ENCODE measurements around the gene GSG1L.

GSG1L gene

GRCh38 chr16:27918755-27919154 is 144.8 kb downstream of the GSG1L start:
- Histone ChIP-seq H3K4me3 (no peak overlapping the region), H3K4me1 (no peaks in the 10 kb centered on the region), H3K36me3 (replicated peaks) (no peaks in the 10 kb centered on the region), H3K9me3 (no peaks in the 10 kb centered on the region), H3K27me3 (ENCODE audit: low read depth) (no peaks in the 10 kb centered on the region)
- no peak for DNase-seq (ENCODE audit: low spot score in 2 of 2)
- in situ Hi-C loops (cut with MboI; ENCODE audit: low sequenced_read_pairs), result no loop called here

- Histone ChIP-seq H3K36me3 (replicated peaks) (no peaks in the 10 kb centered on the region), H3K4me1 (no peaks in the 10 kb centered on the region), H3K9me3 (no peaks in the 10 kb centered on the region), H3K4me3 (no peak overlapping the region), H3K27me3 (ENCODE audit: low read depth) (no peaks in the 10 kb centered on the region)
- DNase-seq (ENCODE audit: low spot score in 2 of 2), result no peak
- in situ Hi-C loops (cut with MboI; ENCODE audit: low sequenced_read_pairs), result no loop called here
Observed at GRCh38 chr16:27917949-27918348, 145.6 kb downstream of the GSG1L start.

- no peaks in the 10 kb centered on the region for H3K27me3 ChIP-seq (ENCODE audit: low read depth)
- no peaks in the 10 kb centered on the region for H3K36me3 ChIP-seq (replicated peaks)
- in situ Hi-C loops (cut with MboI; ENCODE audit: low sequenced_read_pairs), result no loop called here
- no peak overlapping the region for H3K4me3 ChIP-seq
- H3K4me1 ChIP-seq, result no peaks in the 10 kb centered on the region
- DNase-seq (ENCODE audit: low spot score in 2 of 2), result no peak
- H3K9me3 ChIP-seq, result no peaks in the 10 kb centered on the region
Observed at GRCh38 chr16:27911486-27911885, 152.0 kb downstream of the GSG1L start.

- DNase-seq (ENCODE audit: low spot score in 2 of 2), result no peak
- Histone ChIP-seq H3K4me3 (no peak overlapping the region), H3K4me1 (no peaks in the 10 kb centered on the region), H3K27me3 (ENCODE audit: low read depth) (no peaks in the 10 kb centered on the region), H3K36me3 (replicated peaks) (no peaks in the 10 kb centered on the region), H3K9me3 (no peaks in the 10 kb centered on the region)
- in situ Hi-C loops (cut with MboI; ENCODE audit: low sequenced_read_pairs), result no loop called here
Observed at GRCh38 chr16:27907457-27907972, 156.0 kb downstream of the GSG1L start.

- no peaks in the 10 kb centered on the region for H3K36me3 ChIP-seq (replicated peaks)
- H3K9me3 ChIP-seq, result no peaks in the 10 kb centered on the region
- H3K27me3 ChIP-seq (ENCODE audit: low read depth), result no peaks in the 10 kb centered on the region
- DNase-seq (ENCODE audit: low spot score in 2 of 2), result no peak
- in situ Hi-C loops (cut with MboI; ENCODE audit: low sequenced_read_pairs), result no loop called here
- no peak overlapping the region for H3K4me3 ChIP-seq
- H3K4me1 ChIP-seq, result no peaks in the 10 kb centered on the region
Observed at GRCh38 chr16:27906883-27907282, 156.6 kb downstream of the GSG1L start.

- in situ Hi-C loops (cut with MboI; ENCODE audit: low sequenced_read_pairs), result no loop called here
- Histone ChIP-seq H3K9me3 (no peaks in the 10 kb centered on the region), H3K4me3 (no peak overlapping the region), H3K27me3 (ENCODE audit: low read depth) (no peaks in the 10 kb centered on the region), H3K4me1 (no peaks in the 10 kb centered on the region), H3K36me3 (replicated peaks) (no peaks in the 10 kb centered on the region)
- DNase-seq (ENCODE audit: low spot score in 2 of 2), result no peak
Observed at GRCh38 chr16:27903046-27903655, 160.4 kb downstream of the GSG1L start.

- Histone ChIP-seq H3K27me3 (ENCODE audit: low read depth) (no peaks in the 10 kb centered on the region), H3K4me3 (no peak overlapping the region), H3K36me3 (replicated peaks) (no peaks in the 10 kb centered on the region), H3K9me3 (no peaks in the 10 kb centered on the region), H3K4me1 (no peaks in the 10 kb centered on the region)
- DNase-seq (ENCODE audit: low spot score in 2 of 2), result no peak
- in situ Hi-C loops (cut with MboI; ENCODE audit: low sequenced_read_pairs), result no loop called here
Observed at GRCh38 chr16:27902551-27902950, 161.0 kb downstream of the GSG1L start.

- no peaks in the 10 kb centered on the region for H3K27me3 ChIP-seq (ENCODE audit: low read depth)
- DNase-seq (ENCODE audit: low spot score in 2 of 2), result no peak
- H3K36me3 ChIP-seq (replicated peaks), result no peaks in the 10 kb centered on the region
- in situ Hi-C loops (cut with MboI; ENCODE audit: low sequenced_read_pairs), result no loop called here
- H3K9me3 ChIP-seq, result no peaks in the 10 kb centered on the region
- no peak overlapping the region for H3K4me3 ChIP-seq
- H3K4me1 ChIP-seq, result no peaks in the 10 kb centered on the region
Observed at GRCh38 chr16:27901956-27902355, 161.6 kb downstream of the GSG1L start.

- H3K4me3 ChIP-seq, result no peak overlapping the region
- DNase-seq (ENCODE audit: low spot score in 2 of 2), result no peak
- no peaks in the 10 kb centered on the region for H3K9me3 ChIP-seq
- no peaks in the 10 kb centered on the region for H3K4me1 ChIP-seq
- in situ Hi-C loops (cut with MboI; ENCODE audit: low sequenced_read_pairs), result no loop called here
- H3K27me3 ChIP-seq (ENCODE audit: low read depth), result no peaks in the 10 kb centered on the region
- no peaks in the 10 kb centered on the region for H3K36me3 ChIP-seq (replicated peaks)
Observed at GRCh38 chr16:27899736-27900135, 163.8 kb downstream of the GSG1L start.

- H3K36me3 ChIP-seq (replicated peaks), result no peaks in the 10 kb centered on the region
- H3K27me3 ChIP-seq (ENCODE audit: low read depth), result peaks cover 6% of the 10 kb centered on the region; the same call in 1 of the 2 replicates
- in situ Hi-C loops (cut with MboI; ENCODE audit: low sequenced_read_pairs), result no loop called here
- no peak for DNase-seq (ENCODE audit: low spot score in 2 of 2)
- no peaks in the 10 kb centered on the region for H3K9me3 ChIP-seq
- no peaks in the 10 kb centered on the region for H3K4me1 ChIP-seq
- H3K4me3 ChIP-seq, result no peak overlapping the region
Observed at GRCh38 chr16:27894386-27894785, 169.1 kb downstream of the GSG1L start.

- in situ Hi-C loops (cut with MboI; ENCODE audit: low sequenced_read_pairs), result no loop called here
- Histone ChIP-seq H3K4me3 (no peak overlapping the region), H3K27me3 (ENCODE audit: low read depth) (peaks cover 6% of the 10 kb centered on the region; the same call in 1 of the 2 replicates), H3K4me1 (no peaks in the 10 kb centered on the region), H3K36me3 (replicated peaks) (no peaks in the 10 kb centered on the region), H3K9me3 (no peaks in the 10 kb centered on the region)
- no peak for DNase-seq (ENCODE audit: low spot score in 2 of 2)
Observed at GRCh38 chr16:27892879-27893278, 170.6 kb downstream of the GSG1L start.

- in situ Hi-C loops (cut with MboI; ENCODE audit: low sequenced_read_pairs), result no loop called here
- Histone ChIP-seq H3K4me1 (no peaks in the 10 kb centered on the region), H3K36me3 (replicated peaks) (no peaks in the 10 kb centered on the region), H3K4me3 (no peak overlapping the region), H3K27me3 (ENCODE audit: low read depth) (peaks cover 6% of the 10 kb centered on the region; the same call in 1 of the 2 replicates), H3K9me3 (no peaks in the 10 kb centered on the region)
- DNase-seq (ENCODE audit: low spot score in 2 of 2), result no peak
Observed at GRCh38 chr16:27890866-27891265, 172.6 kb downstream of the GSG1L start.

- Histone ChIP-seq H3K36me3 (replicated peaks) (no peaks in the 10 kb centered on the region), H3K4me1 (no peaks in the 10 kb centered on the region), H3K9me3 (no peaks in the 10 kb centered on the region), H3K4me3 (no peak overlapping the region), H3K27me3 (ENCODE audit: low read depth) (peaks cover 6% of the 10 kb centered on the region; the same call in 1 of the 2 replicates)
- DNase-seq (ENCODE audit: low spot score in 2 of 2), result no peak
- in situ Hi-C loops (cut with MboI; ENCODE audit: low sequenced_read_pairs), result no loop called here
Observed at GRCh38 chr16:27890006-27890405, 173.5 kb downstream of the GSG1L start.

- Histone ChIP-seq H3K27me3 (ENCODE audit: low read depth) (no peaks in the 10 kb centered on the region), H3K4me3 (no peak overlapping the region), H3K36me3 (replicated peaks) (no peaks in the 10 kb centered on the region), H3K9me3 (no peaks in the 10 kb centered on the region), H3K4me1 (no peaks in the 10 kb centered on the region)
- no peak for DNase-seq (ENCODE audit: low spot score in 2 of 2)
- in situ Hi-C loops (cut with MboI; ENCODE audit: low sequenced_read_pairs), result no loop called here
Observed at GRCh38 chr16:27883576-27883975, 179.9 kb downstream of the GSG1L start.

GRCh38 chr16:27880287-27880686 is 183.2 kb downstream of the GSG1L start:
- H3K27me3 ChIP-seq (ENCODE audit: low read depth), result no peaks in the 10 kb centered on the region
- H3K4me1 ChIP-seq, result no peaks in the 10 kb centered on the region
- no peak for DNase-seq (ENCODE audit: low spot score in 2 of 2)
- no peaks in the 10 kb centered on the region for H3K36me3 ChIP-seq (replicated peaks)
- H3K4me3 ChIP-seq, result no peak overlapping the region
- H3K9me3 ChIP-seq, result no peaks in the 10 kb centered on the region
- in situ Hi-C loops (cut with MboI; ENCODE audit: low sequenced_read_pairs), result no loop called here

Data from HAP-1 (cell line).